Chondrocyte (in vitro differentiated cells): ENCODE measurements around the gene ZCCHC3. TPM values are rescaled to one million over a fixed set of nuclear protein-coding genes. Genes with fewer than 3 reads are reported as not detected.

ENCODE experiments used
- DNase-seq: peaks from one replicate; pipeline ENCODE4 v3.0.0; 2021; ENCODE audit warnings: mixed read lengths, low spot score
- H3K27ac Mint-ChIP-seq: one replicate; pipeline ENCODE4 v1.8.0; 2021; ENCODE audit warnings: mild to moderate bottlenecking, moderate library complexity, mixed read lengths; ENCODE audit not compliant: unreplicated experiment
- H3K27me3 Mint-ChIP-seq: 2 replicates; pipeline ENCODE4 v1.8.0; 2021; ENCODE audit warnings: low read depth, mixed read lengths
- H3K36me3 Mint-ChIP-seq: 2 replicates; pipeline ENCODE4 v1.8.0; 2021; ENCODE audit warnings: low read depth, mixed read lengths
- H3K4me1 Mint-ChIP-seq: 2 replicates; pipeline ENCODE4 v1.8.0; 2021; ENCODE audit warnings: low read depth, mild to moderate bottlenecking, mixed read lengths
- H3K4me3 Mint-ChIP-seq: one replicate; pipeline ENCODE4 v1.8.0; 2021; ENCODE audit warnings: mild to moderate bottlenecking, moderate library complexity, mixed read lengths; ENCODE audit not compliant: unreplicated experiment
- H3K9me3 Mint-ChIP-seq: 2 replicates; pipeline ENCODE4 v1.8.0; 2021; ENCODE audit warnings: low read depth, mixed read lengths
- total RNA-seq: library from RNA; stranded (reverse); gene quantifications from 3 replicates; pipeline ENCODE4 v1.2.1, GENCODE V29; 2021
- TF ChIP-seq, protein P1 (sequence below): fragments of 200-600 bp; sonication (generic); IDR thresholded peaks from 2 replicates; pipeline ENCODE4 v1.5.0; 2021; ENCODE audit warnings: antibody characterized with exemption, mild to moderate bottlenecking, moderate library complexity

ZCCHC3 gene
- total RNA-seq, 1 donor from 2014 or later: 18.6 TPM

DNA sequence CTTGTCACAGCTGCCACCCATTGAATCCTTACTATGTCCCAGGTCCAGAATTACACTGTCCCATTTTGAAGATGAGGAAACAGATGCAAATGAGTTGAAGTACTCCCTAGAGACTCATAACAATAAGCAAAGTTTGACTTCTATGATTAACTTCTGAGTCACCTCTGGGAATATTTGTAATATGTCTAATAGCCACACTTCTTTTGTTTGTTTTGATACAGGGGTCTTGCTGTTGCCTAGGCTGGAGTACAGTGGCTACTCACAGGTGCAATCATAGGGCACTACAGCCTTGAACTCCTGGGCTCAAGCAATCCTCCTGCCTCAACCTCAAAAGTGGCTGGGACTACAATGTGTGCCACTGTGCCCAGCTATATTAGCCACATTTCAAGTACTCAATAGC is 16.6 kb downstream of the ZCCHC3 start:
- no peak for DNase-seq

DNA sequence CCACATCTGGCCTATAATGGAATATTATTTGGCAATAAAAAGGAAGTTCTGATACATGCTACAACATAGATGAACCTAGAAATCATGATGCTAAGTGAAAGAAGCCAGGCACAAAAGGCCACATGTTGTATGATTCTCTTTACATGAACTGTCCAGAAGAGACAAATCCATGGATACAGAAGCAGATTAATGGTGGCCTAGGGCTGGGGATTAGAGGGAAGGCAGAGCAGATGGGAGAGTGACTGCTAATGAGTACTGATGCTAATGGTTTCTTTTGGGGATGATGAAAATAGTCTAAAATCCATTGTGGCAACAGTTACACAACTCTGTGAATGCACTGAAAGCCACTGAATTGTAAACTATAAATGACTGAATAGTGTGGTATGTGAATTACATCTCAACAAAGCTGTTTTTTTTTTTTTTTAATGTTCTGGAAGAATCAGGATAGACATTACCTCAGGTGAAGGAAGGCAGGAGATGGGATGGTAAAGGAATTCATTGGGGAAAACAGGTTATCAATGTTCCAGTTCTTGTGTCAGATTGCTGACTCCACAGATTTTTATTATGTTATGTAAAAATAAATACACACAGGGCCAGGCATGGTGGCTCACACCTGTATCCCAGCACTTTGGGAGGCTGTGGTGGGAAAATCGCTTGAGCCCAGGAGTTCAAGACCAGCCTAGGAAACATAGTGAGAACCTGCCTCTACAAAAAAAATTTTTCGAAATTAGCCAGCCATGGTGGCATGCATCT is 19.1 kb downstream of the ZCCHC3 start:
- Mint-ChIP-seq H3K9me3 (peaks cover 3% of the 10 kb centered on the region), H3K36me3 (peaks cover 7% of the 10 kb centered on the region), H3K4me1 (peaks cover 3% of the 10 kb centered on the region), H3K4me3 (no peak overlapping the region), H3K27me3 (no peaks in the 10 kb centered on the region), H3K27ac (no peak overlapping the region)
- no peak for DNase-seq
- TF ChIP-seq, protein P1, sequence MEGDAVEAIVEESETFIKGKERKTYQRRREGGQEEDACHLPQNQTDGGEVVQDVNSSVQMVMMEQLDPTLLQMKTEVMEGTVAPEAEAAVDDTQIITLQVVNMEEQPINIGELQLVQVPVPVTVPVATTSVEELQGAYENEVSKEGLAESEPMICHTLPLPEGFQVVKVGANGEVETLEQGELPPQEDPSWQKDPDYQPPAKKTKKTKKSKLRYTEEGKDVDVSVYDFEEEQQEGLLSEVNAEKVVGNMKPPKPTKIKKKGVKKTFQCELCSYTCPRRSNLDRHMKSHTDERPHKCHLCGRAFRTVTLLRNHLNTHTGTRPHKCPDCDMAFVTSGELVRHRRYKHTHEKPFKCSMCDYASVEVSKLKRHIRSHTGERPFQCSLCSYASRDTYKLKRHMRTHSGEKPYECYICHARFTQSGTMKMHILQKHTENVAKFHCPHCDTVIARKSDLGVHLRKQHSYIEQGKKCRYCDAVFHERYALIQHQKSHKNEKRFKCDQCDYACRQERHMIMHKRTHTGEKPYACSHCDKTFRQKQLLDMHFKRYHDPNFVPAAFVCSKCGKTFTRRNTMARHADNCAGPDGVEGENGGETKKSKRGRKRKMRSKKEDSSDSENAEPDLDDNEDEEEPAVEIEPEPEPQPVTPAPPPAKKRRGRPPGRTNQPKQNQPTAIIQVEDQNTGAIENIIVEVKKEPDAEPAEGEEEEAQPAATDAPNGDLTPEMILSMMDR: no peak

More for the DNA sequence above, 16.6 kb downstream of the ZCCHC3 start:
- H3K27me3 Mint-ChIP-seq: no peaks in the 10 kb centered on the region
- no peaks in the 10 kb centered on the region for H3K9me3 Mint-ChIP-seq
- H3K4me3 Mint-ChIP-seq: no peak overlapping the region
- TF ChIP-seq, protein P1: no peak
- H3K36me3 Mint-ChIP-seq: peaks cover 1% of the 10 kb centered on the region
- H3K27ac Mint-ChIP-seq: no peak overlapping the region
- H3K4me1 Mint-ChIP-seq: peaks cover 21% of the 10 kb centered on the region

DNA sequence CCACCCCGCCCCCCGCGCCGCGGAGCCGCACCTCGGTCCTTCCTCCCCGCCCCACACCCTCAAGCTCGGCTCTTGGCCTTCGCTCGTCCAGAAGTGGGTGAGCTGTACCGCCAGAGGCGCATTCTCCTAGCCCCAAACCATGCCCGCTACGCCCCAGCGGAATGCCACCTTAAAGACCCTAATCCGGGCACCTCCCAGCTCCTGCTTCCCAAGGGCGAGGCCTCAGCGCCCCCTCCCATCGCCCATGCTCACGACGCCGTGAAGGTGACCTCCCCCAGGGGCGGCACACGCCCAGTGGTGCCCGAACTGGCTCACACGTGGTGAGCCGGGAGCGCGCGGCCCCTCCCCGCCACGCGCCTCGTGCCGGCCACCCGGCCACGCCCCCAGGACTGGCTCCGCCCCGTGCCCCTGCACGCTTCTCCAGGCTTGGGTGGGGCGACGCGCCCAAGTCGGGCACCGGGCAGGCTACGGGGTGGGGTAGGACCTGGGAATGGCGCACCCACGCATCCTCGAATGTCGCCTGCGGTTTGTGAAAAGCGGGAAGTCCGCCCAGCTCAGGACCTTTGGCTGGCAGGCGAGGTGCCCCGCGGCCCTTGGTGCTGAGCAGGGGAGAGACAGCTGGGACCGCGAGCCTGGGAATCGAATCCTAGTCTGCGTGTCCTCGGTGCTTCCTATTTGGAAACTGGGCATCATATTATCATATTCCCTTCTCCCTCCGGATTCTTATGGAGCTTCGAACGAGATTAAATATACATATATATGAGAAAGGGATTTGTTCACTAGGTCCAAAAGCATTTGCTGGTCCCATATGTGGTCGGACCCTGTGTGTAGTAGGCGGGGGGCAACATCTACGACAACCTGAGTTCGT is 27.0 kb downstream of the ZCCHC3 start:
- H3K4me3 Mint-ChIP-seq: peak overlapping the region; percentile 83
- H3K27me3 Mint-ChIP-seq: no peaks in the 10 kb centered on the region
- TF ChIP-seq, protein P1: peak; percentile 70
- peak overlapping the region; percentile 94 for H3K27ac Mint-ChIP-seq
- H3K36me3 Mint-ChIP-seq: peaks cover 6% of the 10 kb centered on the region
- H3K9me3 Mint-ChIP-seq: peaks cover 3% of the 10 kb centered on the region
- peak; percentile 97 for DNase-seq
- peaks cover 23% of the 10 kb centered on the region for H3K4me1 Mint-ChIP-seq

DNA sequence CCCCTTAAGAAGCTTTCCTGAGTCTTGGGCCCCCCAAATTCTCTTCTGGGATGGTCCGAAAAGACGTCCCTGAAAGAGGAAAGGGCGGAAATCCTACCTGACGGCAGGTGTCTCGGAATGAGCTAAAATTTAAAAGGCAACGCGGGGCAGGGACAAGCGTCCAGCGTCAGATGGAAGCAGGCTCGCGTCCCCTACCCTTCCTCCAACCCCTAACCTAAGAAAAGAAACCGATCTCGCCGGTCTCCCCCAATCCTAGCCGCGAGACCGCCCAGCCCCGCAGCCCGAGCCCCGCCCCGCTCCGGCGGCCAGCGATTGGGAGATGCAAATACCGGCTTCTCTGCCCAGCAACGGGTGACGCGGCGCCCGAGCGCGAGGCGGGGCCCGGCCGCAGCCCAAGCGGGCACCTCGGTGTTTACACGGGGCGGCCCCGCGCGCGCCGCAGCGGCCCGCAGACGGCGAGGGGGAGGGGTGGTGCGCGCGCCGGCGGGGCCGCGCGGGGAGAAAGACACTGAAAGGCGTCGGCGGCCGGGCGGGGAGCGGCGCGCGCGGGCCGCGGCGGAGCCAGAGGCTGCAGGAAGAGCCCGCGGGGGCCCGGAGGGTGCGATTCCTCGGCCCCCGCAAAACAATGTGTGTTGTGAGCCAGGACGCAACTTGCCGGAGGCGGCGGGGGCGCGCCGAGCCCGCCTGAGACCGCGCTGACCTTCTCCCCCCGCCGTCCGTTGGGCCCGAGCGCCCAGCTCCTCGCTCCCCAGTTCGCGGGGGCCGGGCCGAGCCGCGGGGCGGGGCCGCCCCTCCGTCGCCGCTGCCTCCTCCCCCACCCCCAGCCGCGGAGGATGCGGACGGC is 27.9 kb downstream of the ZCCHC3 start, which contains the start of gene SOX12:
Gene SOX12, plus strand, starts transcription at position 508 of the 844 bp plus-strand sequence. CDS start 373 bp downstream, outside the sequence.
- DNase-seq: peak; percentile 98

More for the DNA sequence above, 27.9 kb downstream of the ZCCHC3 start, which contains the start of gene SOX12:
- no peaks in the 10 kb centered on the region for H3K27me3 Mint-ChIP-seq
- TF ChIP-seq, protein P1: no peak
- H3K9me3 Mint-ChIP-seq: peaks cover 3% of the 10 kb centered on the region
- H3K4me1 Mint-ChIP-seq: peaks cover 31% of the 10 kb centered on the region
- H3K27ac Mint-ChIP-seq: peak within 1 kb of the TSS; percentile 94
- peaks cover 4% of the 10 kb centered on the region for H3K36me3 Mint-ChIP-seq
- H3K4me3 Mint-ChIP-seq: peak within 1 kb of the TSS; percentile 85
